Gastroesophageal sphincter (tissue), 3 donors: ENCODE measurements around the gene PCIF1.

ENCODE experiments used
- CTCF ChIP-seq, 4 experiments: fragments of 200-600 bp in 2 of 4; fragments of 450-650 bp in 2 of 4; sonication (generic) in 1 of 4; IDR thresholded peaks; one replicate each; pipeline ENCODE4 v1.5.1; 2017 to 2019; ENCODE audit warnings: antibody characterized with exemption in 4 of 4, mild to moderate bottlenecking in 2 of 4, moderate library complexity in 2 of 4
- EP300 ChIP-seq: sonication (generic); formaldehyde crosslinking; IDR thresholded peaks from one replicate; pipeline ENCODE4 v1.6.1; 2017; ENCODE audit warnings: antibody characterized with exemption, mild to moderate bottlenecking
- POLR2A ChIP-seq, 2 donors: fragments of 450-650 bp; IDR thresholded peaks; one replicate each; pipeline ENCODE4 v1.6.1; 2017; ENCODE audit warnings: antibody characterized with exemption in 2 of 2, mild to moderate bottlenecking in 2 of 2, moderate library complexity in 1 of 2
- POLR2AphosphoS5 ChIP-seq: sonication (generic); formaldehyde crosslinking; IDR thresholded peaks from one replicate; pipeline ENCODE4 v1.6.1; 2017; ENCODE audit warnings: antibody characterized with exemption

- TF ChIP-seq POLR2A (IDR thresholded peaks at IDR 0.05) (peak; percentile 57 to 58), EP300 (no peak), CTCF (IDR thresholded peaks at IDR 0.05) (peak in 3 of 4 experiments; percentile 59 to 70 (median 66)), POLR2AphosphoS5 (peak; percentile 81)
Measured at GRCh38 chr20:45971675-45972499, 37.4 kb downstream of the PCIF1 start, which contains the start of gene ZNF335.
